ENCODE measurements around the gene UBA1.

UBA1 gene

GRCh38 chrX:47212381-47213293 lies 19.0 kb downstream of the UBA1 start:
- H3K27ac ChIP-seq: no peak overlapping the region
- no peak for TF ChIP-seq CTCF (IDR thresholded peaks at IDR 0.05; ENCODE audit: low read depth, low read length)
- no peak for DNase-seq
- H3K36me3 ChIP-seq: peaks cover 89% of the 10 kb centered on the region
- H3K27me3 ChIP-seq (ENCODE audit: insufficient read depth, low read depth, severe bottlenecking): no peaks in the 10 kb centered on the region
- no peaks in the 10 kb centered on the region for H3K9me3 ChIP-seq (ENCODE audit: severe bottlenecking)
- H3K4me3 ChIP-seq (ENCODE audit: low read depth, low read length): no peak overlapping the region

DNA sequence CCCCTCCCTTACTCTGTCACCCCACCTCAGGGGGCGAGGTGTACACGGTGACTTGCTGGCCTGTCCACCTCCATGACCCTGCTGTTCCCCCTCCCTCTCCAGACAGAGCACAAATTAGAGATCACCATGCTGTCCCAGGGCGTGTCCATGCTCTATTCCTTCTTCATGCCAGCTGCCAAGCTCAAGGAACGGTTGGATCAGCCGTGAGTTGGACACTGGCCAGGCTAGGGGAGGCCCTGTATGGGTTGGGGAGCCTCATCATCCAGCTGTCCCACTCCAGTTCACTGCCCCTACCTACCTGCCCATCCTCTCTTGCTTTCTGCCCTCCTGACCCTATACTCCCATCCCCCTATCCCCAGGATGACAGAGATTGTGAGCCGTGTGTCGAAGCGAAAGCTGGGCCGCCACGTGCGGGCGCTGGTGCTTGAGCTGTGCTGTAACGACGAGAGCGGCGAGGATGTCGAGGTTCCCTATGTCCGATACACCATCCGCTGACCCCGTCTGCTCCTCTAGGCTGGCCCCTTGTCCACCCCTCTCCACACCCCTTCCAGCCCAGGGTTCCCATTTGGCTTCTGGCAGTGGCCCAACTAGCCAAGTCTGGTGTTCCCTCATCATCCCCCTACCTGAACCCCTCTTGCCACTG lies 20.9 kb downstream of the UBA1 start:
- peaks cover 73% of the 10 kb centered on the region for H3K36me3 ChIP-seq
- no peaks in the 10 kb centered on the region for H3K27me3 ChIP-seq (ENCODE audit: insufficient read depth, low read depth, severe bottlenecking)
- no peak overlapping the region for H3K4me3 ChIP-seq (ENCODE audit: low read depth, low read length)
- no peak overlapping the region for H3K27ac ChIP-seq
- no peaks in the 10 kb centered on the region for H3K9me3 ChIP-seq (ENCODE audit: severe bottlenecking)
- no peak for DNase-seq
- TF ChIP-seq CTCF (IDR thresholded peaks at IDR 0.05; ENCODE audit: low read depth, low read length): no peak

GRCh38 chrX:47215291-47215900 lies 21.8 kb downstream of the UBA1 start:
- H3K4me3 ChIP-seq (ENCODE audit: low read depth, low read length): no peak overlapping the region
- H3K9me3 ChIP-seq (ENCODE audit: severe bottlenecking): no peaks in the 10 kb centered on the region
- DNase-seq: no peak
- no peaks in the 10 kb centered on the region for H3K27me3 ChIP-seq (ENCODE audit: insufficient read depth, low read depth, severe bottlenecking)
- no peak for TF ChIP-seq CTCF (IDR thresholded peaks at IDR 0.05; ENCODE audit: low read depth, low read length)
- H3K27ac ChIP-seq: peak overlapping the region; percentile 73; the same call in 1 of the 2 replicates
- peaks cover 65% of the 10 kb centered on the region for H3K36me3 ChIP-seq

GRCh38 chrX:47216393-47216925 lies 22.8 kb downstream of the UBA1 start:
- DNase-seq: peak; percentile 40
- Histone ChIP-seq H3K4me3 (ENCODE audit: low read depth, low read length) (no peak overlapping the region), H3K27me3 (ENCODE audit: insufficient read depth, low read depth, severe bottlenecking) (no peaks in the 10 kb centered on the region), H3K27ac (peak overlapping the region; percentile 73), H3K36me3 (peaks cover 62% of the 10 kb centered on the region), H3K9me3 (ENCODE audit: severe bottlenecking) (no peaks in the 10 kb centered on the region)
- no peak for TF ChIP-seq CTCF (IDR thresholded peaks at IDR 0.05; ENCODE audit: low read depth, low read length)

GRCh38 chrX:47217121-47217851 lies 23.7 kb downstream of the UBA1 start:
- TF ChIP-seq CTCF (IDR thresholded peaks at IDR 0.05; ENCODE audit: low read depth, low read length): no peak
- Histone ChIP-seq H3K9me3 (ENCODE audit: severe bottlenecking) (no peaks in the 10 kb centered on the region), H3K4me3 (ENCODE audit: low read depth, low read length) (peak overlapping the region; percentile 29), H3K36me3 (peaks cover 63% of the 10 kb centered on the region), H3K27ac (peak overlapping the region; percentile 73), H3K27me3 (ENCODE audit: insufficient read depth, low read depth, severe bottlenecking) (no peaks in the 10 kb centered on the region)
- DNase-seq: no peak

Measured in WERI-Rb-1 (cell line).